Neural crest cell (in vitro differentiated cells): ENCODE data around the gene GP1BA. TPM values are rescaled to one million over a fixed set of nuclear protein-coding genes. Genes with fewer than 3 reads are reported as not detected.

Source experiments
- DNase-seq: peaks from one replicate; pipeline ENCODE4 v3.0.0; 2021; ENCODE audit warnings: low read depth, mixed read lengths, low spot score
- H3K27ac Mint-ChIP-seq: one replicate; pipeline ENCODE4 v1.8.0; 2021; ENCODE audit warnings: mild to moderate bottlenecking, mixed read lengths; ENCODE audit not compliant: unreplicated experiment
- H3K27me3 Mint-ChIP-seq: 2 replicates; pipeline ENCODE4 v1.8.0; 2021; ENCODE audit warnings: low read depth, mild to moderate bottlenecking, mixed read lengths
- H3K36me3 Mint-ChIP-seq: 2 replicates; pipeline ENCODE4 v1.8.0; 2021; ENCODE audit warnings: low read depth, mild to moderate bottlenecking, mixed read lengths
- H3K4me1 Mint-ChIP-seq: 2 replicates; pipeline ENCODE4 v1.8.0; 2021; ENCODE audit warnings: mixed read lengths
- H3K4me3 Mint-ChIP-seq: one replicate; pipeline ENCODE4 v1.8.0; 2021; ENCODE audit warnings: mild to moderate bottlenecking, mixed read lengths
- H3K9me3 Mint-ChIP-seq: 2 replicates; pipeline ENCODE4 v1.8.0; 2021; ENCODE audit warnings: mixed read lengths
- CTCF ChIP-seq: fragments of 200-600 bp; sonication (generic); conservative IDR thresholded peaks from 2 replicates; pipeline ENCODE4 v1.5.0; 2021; ENCODE audit warnings: antibody characterized with exemption, mild to moderate bottlenecking
- total RNA-seq: library from RNA; stranded (reverse); gene quantifications from 2 replicates; pipeline ENCODE4 v1.2.1, GENCODE V29; 2021

The GP1BA gene
- total RNA-seq, 1 donor from 2014 or later = not detected

- H3K27ac Mint-ChIP-seq = peak overlapping the region; percentile 12
- H3K4me1 Mint-ChIP-seq = peaks cover 47% of the 10 kb centered on the region
- H3K9me3 Mint-ChIP-seq = no peaks in the 10 kb centered on the region
- peaks cover 10% of the 10 kb centered on the region for H3K36me3 Mint-ChIP-seq
- no peak for TF ChIP-seq CTCF
- DNase-seq = no peak
- peak overlapping the region; percentile 96 for H3K4me3 Mint-ChIP-seq
- peaks cover 6% of the 10 kb centered on the region for H3K27me3 Mint-ChIP-seq
Measured at GRCh38 chr17:4938069-4938491, 6.0 kb downstream of the GP1BA start.

- DNase-seq = no peak
- peaks cover 51% of the 10 kb centered on the region for H3K4me1 Mint-ChIP-seq
- H3K27me3 Mint-ChIP-seq = peaks cover 6% of the 10 kb centered on the region
- TF ChIP-seq CTCF = no peak
- H3K36me3 Mint-ChIP-seq = peaks cover 10% of the 10 kb centered on the region
- H3K27ac Mint-ChIP-seq = peak overlapping the region; percentile 96
- peak overlapping the region; percentile 96 for H3K4me3 Mint-ChIP-seq
- H3K9me3 Mint-ChIP-seq = no peaks in the 10 kb centered on the region
Measured at GRCh38 chr17:4938688-4939545, 6.8 kb downstream of the GP1BA start.

- no peak for TF ChIP-seq CTCF
- Mint-ChIP-seq H3K27ac (peak overlapping the region; percentile 96), H3K4me3 (peak overlapping the region; percentile 96), H3K36me3 (peaks cover 12% of the 10 kb centered on the region), H3K27me3 (peaks cover 6% of the 10 kb centered on the region), H3K9me3 (no peaks in the 10 kb centered on the region), H3K4me1 (peaks cover 48% of the 10 kb centered on the region)
- DNase-seq = peak; percentile 30
Measured at GRCh38 chr17:4939546-4939795, 7.4 kb downstream of the GP1BA start.

- Mint-ChIP-seq H3K4me3 (peak within 1 kb of the TSS; percentile 96), H3K36me3 (peaks cover 13% of the 10 kb centered on the region), H3K27ac (peak within 1 kb of the TSS; percentile 99), H3K27me3 (peaks cover 6% of the 10 kb centered on the region), H3K9me3 (no peaks in the 10 kb centered on the region), H3K4me1 (peaks cover 46% of the 10 kb centered on the region)
- no peak for TF ChIP-seq CTCF
- DNase-seq = peak; percentile 91
Measured at GRCh38 chr17:4939796-4940554, 7.9 kb downstream of the GP1BA start, which contains the start of the genes RNF167 and SLC25A11. RNF167 (plus strand) TSS chr17:4940268; CDS start chr17:4940910, 642 bp downstream. SLC25A11 (minus strand) TSS chr17:4940046; CDS start chr17:4939910, 136 bp downstream.

GRCh38 chr17:4940555-4941318, 8.7 kb downstream of the GP1BA start:
- Mint-ChIP-seq H3K9me3 (no peaks in the 10 kb centered on the region), H3K27me3 (peaks cover 11% of the 10 kb centered on the region), H3K4me3 (peak overlapping the region; percentile 96), H3K4me1 (peaks cover 54% of the 10 kb centered on the region), H3K36me3 (peaks cover 21% of the 10 kb centered on the region), H3K27ac (peak overlapping the region; percentile 99)
- TF ChIP-seq CTCF = no peak
- DNase-seq = no peak
